ENCODE measurements around the gene GPR180.

GPR180 gene

GRCh38 chr13:94657167-94657566 is 55.5 kb downstream of the GPR180 start:
- DNase-seq (ENCODE audit: low read depth in 1 of 2, low spot score in 1 of 2): no peak
- Histone ChIP-seq H3K4me3 (replicated peaks; ENCODE audit: insufficient read depth, low read length) (no peak overlapping the region), H3K27ac (replicated peaks) (no peak overlapping the region), H3K27me3 (ENCODE audit: insufficient read depth, poor library complexity, severe bottlenecking) (peaks cover 24% of the 10 kb centered on the region)
- no peak for TF ChIP-seq REST (IDR thresholded peaks at IDR 0.05; ENCODE audit: insufficient replicate concordance, low read depth)
- no peak for TF ChIP-seq GABPA (IDR thresholded peaks at IDR 0.05; ENCODE audit: low read depth)
- no peak for TF ChIP-seq CTCF (IDR thresholded peaks at IDR 0.05; ENCODE audit: insufficient read depth, low read length)

- no peak for TF ChIP-seq REST (IDR thresholded peaks at IDR 0.05; ENCODE audit: insufficient replicate concordance, low read depth)
- TF ChIP-seq CTCF (IDR thresholded peaks at IDR 0.05; ENCODE audit: insufficient read depth, low read length): no peak
- TF ChIP-seq SPI1 (IDR thresholded peaks at IDR 0.05; ENCODE audit: borderline replicate concordance, low read depth): no peak
- TF ChIP-seq GABPA (IDR thresholded peaks at IDR 0.05; ENCODE audit: low read depth): no peak
- no peak for TF ChIP-seq POLR2AphosphoS5 (IDR thresholded peaks at IDR 0.05; ENCODE audit: low read depth)
- no peak for DNase-seq (ENCODE audit: low read depth in 1 of 2, low spot score in 1 of 2)
- H3K4me3 ChIP-seq (replicated peaks; ENCODE audit: insufficient read depth, low read length): no peak overlapping the region
- H3K27me3 ChIP-seq (ENCODE audit: insufficient read depth, poor library complexity, severe bottlenecking): peaks cover 38% of the 10 kb centered on the region
- H3K27ac ChIP-seq (replicated peaks): no peak overlapping the region
Observed at GRCh38 chr13:94658926-94659597, 57.4 kb downstream of the GPR180 start.

GRCh38 chr13:94659598-94659946 is 57.9 kb downstream of the GPR180 start:
- TF ChIP-seq SPI1 (IDR thresholded peaks at IDR 0.05; ENCODE audit: borderline replicate concordance, low read depth) (no peak), GABPA (IDR thresholded peaks at IDR 0.05; ENCODE audit: low read depth) (no peak), POLR2AphosphoS5 (IDR thresholded peaks at IDR 0.05; ENCODE audit: low read depth) (no peak), REST (IDR thresholded peaks at IDR 0.05; ENCODE audit: insufficient replicate concordance, low read depth) (no peak), CTCF (IDR thresholded peaks at IDR 0.05; ENCODE audit: insufficient read depth, low read length) (no peak)
- no peak for DNase-seq (ENCODE audit: low read depth in 1 of 2, low spot score in 1 of 2)
- Histone ChIP-seq H3K27ac (replicated peaks) (no peak overlapping the region), H3K4me3 (replicated peaks; ENCODE audit: insufficient read depth, low read length) (no peak overlapping the region), H3K27me3 (ENCODE audit: insufficient read depth, poor library complexity, severe bottlenecking) (peaks cover 40% of the 10 kb centered on the region)

All from HL-60 (cell line).